Measurements from ENCODE around the gene ENTPD2. TPM values are rescaled to one million over a fixed set of nuclear protein-coding genes. Genes with fewer than 3 reads are reported as not detected.
A peak's percentile ranks its signal among the peaks of the same experiment; 100 is the strongest.

ENTPD2 gene
- total and polyA plus RNA-seq, 10 of the 15 experiments (the other 5 are each of a cell fraction or from before 2014, with no cell fraction given): 0.15 to 1.8 (median 0.65) TPM; not detected in 2

DNA sequence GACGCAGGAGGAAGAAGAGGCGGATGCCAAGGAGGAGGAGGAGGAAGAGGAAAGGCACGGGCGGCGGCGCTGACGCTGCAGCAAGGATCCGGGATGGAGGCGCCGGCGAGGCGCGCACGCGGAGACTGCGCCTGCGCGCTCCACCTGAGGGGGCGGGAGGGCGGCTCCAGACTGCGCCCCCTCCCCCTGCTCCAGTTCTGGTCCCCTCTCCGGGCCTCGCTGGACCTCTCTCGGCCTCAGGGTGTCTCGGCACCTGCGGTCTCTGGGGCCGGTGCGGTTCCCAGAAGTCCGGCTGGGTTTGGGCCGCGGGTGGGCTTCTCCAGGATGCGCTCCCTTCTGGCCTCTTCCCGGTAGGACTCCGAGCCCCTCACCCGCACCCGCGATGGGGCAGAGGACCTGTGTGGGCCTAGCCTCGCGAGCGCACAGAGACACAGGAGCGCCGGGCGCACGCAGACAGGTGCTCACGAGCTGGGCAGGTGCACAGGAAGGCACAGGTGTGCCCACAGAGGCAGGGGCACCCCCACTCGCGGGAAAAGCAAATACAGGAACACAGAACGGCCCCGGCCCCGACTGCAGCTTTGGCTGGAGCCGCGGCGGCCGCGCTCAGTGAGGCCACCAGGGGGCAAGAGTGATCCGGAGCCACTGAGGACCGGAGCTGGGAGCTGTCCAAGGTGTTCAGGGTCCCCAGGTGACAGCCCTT is 7.6 kb downstream of the ENTPD2 start, which contains the start of gene NPDC1 (continued):
- TF ChIP-seq RAD21 (IDR thresholded peaks at IDR 0.05; ENCODE audit: insufficient read depth, low read depth, low read length): peak; percentile 63
- TF ChIP-seq, protein P1, sequence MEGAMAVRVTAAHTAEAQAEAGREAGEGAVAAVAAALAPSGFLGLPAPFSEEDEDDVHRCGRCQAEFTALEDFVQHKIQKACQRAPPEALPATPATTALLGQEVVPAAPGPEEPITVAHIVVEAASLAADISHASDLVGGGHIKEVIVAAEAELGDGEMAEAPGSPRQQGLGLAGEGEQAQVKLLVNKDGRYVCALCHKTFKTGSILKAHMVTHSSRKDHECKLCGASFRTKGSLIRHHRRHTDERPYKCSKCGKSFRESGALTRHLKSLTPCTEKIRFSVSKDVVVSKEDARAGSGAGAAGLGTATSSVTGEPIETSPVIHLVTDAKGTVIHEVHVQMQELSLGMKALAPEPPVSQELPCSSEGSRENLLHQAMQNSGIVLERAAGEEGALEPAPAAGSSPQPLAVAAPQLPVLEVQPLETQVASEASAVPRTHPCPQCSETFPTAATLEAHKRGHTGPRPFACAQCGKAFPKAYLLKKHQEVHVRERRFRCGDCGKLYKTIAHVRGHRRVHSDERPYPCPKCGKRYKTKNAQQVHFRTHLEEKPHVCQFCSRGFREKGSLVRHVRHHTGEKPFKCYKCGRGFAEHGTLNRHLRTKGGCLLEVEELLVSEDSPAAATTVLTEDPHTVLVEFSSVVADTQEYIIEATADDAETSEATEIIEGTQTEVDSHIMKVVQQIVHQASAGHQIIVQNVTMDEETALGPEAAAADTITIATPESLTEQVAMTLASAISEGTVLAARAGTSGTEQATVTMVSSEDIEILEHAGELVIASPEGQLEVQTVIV (IDR thresholded peaks at IDR 0.05; ENCODE audit: borderline replicate concordance, partially characterized antibody): no peak

DNA sequence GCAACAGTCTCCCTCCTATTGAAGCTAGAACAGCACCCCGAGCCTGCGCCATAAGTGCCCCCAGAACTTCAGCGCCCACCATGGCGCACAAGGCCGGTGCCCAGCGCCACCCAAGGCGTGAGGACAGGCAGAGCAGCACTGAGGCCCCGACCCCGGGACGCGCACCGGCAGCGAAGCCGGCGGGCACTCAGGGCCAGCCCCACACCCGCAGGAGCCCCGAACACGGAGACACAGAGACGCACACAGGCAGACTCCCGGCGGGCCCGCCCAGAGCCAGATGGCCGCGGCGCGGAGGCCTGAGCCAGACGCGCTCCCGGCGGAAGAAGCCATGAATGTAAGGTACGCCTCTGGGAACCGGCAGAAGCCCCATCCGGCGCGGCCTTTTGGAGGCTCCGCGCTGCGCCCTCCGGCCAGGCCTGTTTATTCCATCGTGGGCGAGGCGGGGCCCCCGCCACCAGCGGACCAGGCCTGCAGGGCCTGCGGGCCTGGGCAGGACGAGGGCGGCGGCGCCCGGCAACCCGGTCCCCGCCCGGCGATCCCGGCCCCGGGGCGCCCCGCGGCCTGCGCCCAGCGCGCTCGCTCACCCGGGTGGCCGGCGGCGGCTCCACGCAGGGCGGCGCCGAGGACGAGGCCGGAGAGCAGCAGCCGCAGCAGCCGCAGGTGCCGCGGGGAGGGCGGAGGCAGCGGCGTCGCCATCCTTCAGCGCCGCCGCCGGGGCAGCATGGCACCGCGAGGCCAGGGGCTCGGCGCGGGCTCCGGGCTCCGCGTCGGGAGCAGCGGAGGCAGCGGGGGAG is 8.4 kb downstream of the ENTPD2 start:
- ChIA-PET SMC1A (ENCODE audit: uncharacterized antibody, unreplicated experiment) (no interaction called here), RAD21 (ENCODE audit: unreplicated experiment) (no interaction called here), POLR2A (no interaction called here), CTCF (interaction anchor here (0.6 to 1.6 kb wide), 2 partner anchors 10 to 237 kb away, joined by 3 to 9 read pairs; no protein-coding TSS in a partner anchor)
- in situ Hi-C loops (cut with MboI) (no loop called here), intact Hi-C loops (cut with micrococcal nuclease; ENCODE audit: unreplicated experiment) (loop anchor here (10.0 kb wide), 1 partner anchor 179 kb away; the partner anchor contains the start of genes CYSRT1, RNF208 and RNF224)
- WGBS (ENCODE audit: insufficient coverage, insufficient replicate concordance, low lambda C conversion rate, missing lambda C conversion rate): 5% methylated on average over 75 of the region's 96 CpGs
- no peaks in the 10 kb centered on the region for H3K79me2 ChIP-seq (ENCODE audit: control insufficient read depth, insufficient read depth, low read length)
- H3K4me1 ChIP-seq (ENCODE audit: control insufficient read depth, insufficient read depth, low read length): no peaks in the 10 kb centered on the region
- no peak overlapping the region for H3K27ac ChIP-seq (ENCODE audit: control insufficient read depth, insufficient read depth)
- no peak for FAIRE-seq
- peaks cover 12 to 18% of the 10 kb centered on the region in 2 experiments; a peak in 3 of 4 replicates for H3K27me3 ChIP-seq (replicated peaks in 1 of 2; ENCODE audit: control insufficient read depth in 2 of 2, insufficient read depth in 2 of 2, low read length in 1 of 2)
- no peak for ATAC-seq
- H3K4me2 ChIP-seq (ENCODE audit: control insufficient read depth, insufficient read depth): no peak overlapping the region
- BruUV-seq (replicated peaks): no TSS peak
- TF ChIP-seq, protein P2, sequence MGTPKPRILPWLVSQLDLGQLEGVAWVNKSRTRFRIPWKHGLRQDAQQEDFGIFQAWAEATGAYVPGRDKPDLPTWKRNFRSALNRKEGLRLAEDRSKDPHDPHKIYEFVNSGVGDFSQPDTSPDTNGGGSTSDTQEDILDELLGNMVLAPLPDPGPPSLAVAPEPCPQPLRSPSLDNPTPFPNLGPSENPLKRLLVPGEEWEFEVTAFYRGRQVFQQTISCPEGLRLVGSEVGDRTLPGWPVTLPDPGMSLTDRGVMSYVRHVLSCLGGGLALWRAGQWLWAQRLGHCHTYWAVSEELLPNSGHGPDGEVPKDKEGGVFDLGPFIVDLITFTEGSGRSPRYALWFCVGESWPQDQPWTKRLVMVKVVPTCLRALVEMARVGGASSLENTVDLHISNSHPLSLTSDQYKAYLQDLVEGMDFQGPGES (IDR thresholded peaks at IDR 0.05): no peak
- peak; percentile 36 for TF ChIP-seq SUZ12 (IDR thresholded peaks at IDR 0.05; ENCODE audit: unreplicated experiment)
- H3K9ac ChIP-seq (ENCODE audit: control insufficient read depth, insufficient read depth, low read length): no peak overlapping the region
- H3K9me3 ChIP-seq (replicated peaks; ENCODE audit: control insufficient read depth, insufficient read depth, low read length): no peaks in the 10 kb centered on the region
- H2AFZ ChIP-seq (ENCODE audit: control insufficient read depth, low read depth, low read length): no peak overlapping the region
- H4K20me1 ChIP-seq (ENCODE audit: control insufficient read depth, insufficient read depth): no peaks in the 10 kb centered on the region
- no peak for DNase-seq (ENCODE audit: low read depth, low spot score)
- no peaks in the 10 kb centered on the region for H3K36me3 ChIP-seq (ENCODE audit: control insufficient read depth in 2 of 2, insufficient read depth in 2 of 2, low read length in 1 of 2)
- no peak overlapping the region for H3K4me3 ChIP-seq
